T-helper 1 cell treated with Interleukin-12 subunit alpha and Interleukin-12 subunit beta and Interleukin-4 antibody, amounts not matched to agents 30 μg/mL and 1 μg/mL, for 36 hours (primary cell): ENCODE data around the gene VENTX.
A peak's percentile ranks its signal among the peaks of the same experiment; 100 is the strongest.
"Not testable (repeated sequence)": the region's sequence is repeated elsewhere in the genome, so short reads cannot be mapped to it uniquely, and the experiment has no call there.

Experiments
- H3K27ac Mint-ChIP-seq: one replicate; pipeline ENCODE4 v1.8.0; 2021; ENCODE audit warnings: mild to moderate bottlenecking, mixed read lengths
- H3K27me3 Mint-ChIP-seq: one replicate; pipeline ENCODE4 v1.8.0; 2021; ENCODE audit warnings: low read depth, mixed read lengths
- H3K36me3 Mint-ChIP-seq: one replicate; pipeline ENCODE4 v1.8.0; 2021; ENCODE audit warnings: low read depth, mixed read lengths
- H3K4me1 Mint-ChIP-seq: one replicate; pipeline ENCODE4 v1.8.0; 2021; ENCODE audit warnings: low read depth, mixed read lengths
- H3K4me3 Mint-ChIP-seq: one replicate; pipeline ENCODE4 v1.8.0; 2021; ENCODE audit warnings: mild to moderate bottlenecking, moderate library complexity, mixed read lengths
- H3K9me3 Mint-ChIP-seq: one replicate; pipeline ENCODE4 v1.8.0; 2021; ENCODE audit warnings: mixed read lengths

VENTX gene

DNA sequence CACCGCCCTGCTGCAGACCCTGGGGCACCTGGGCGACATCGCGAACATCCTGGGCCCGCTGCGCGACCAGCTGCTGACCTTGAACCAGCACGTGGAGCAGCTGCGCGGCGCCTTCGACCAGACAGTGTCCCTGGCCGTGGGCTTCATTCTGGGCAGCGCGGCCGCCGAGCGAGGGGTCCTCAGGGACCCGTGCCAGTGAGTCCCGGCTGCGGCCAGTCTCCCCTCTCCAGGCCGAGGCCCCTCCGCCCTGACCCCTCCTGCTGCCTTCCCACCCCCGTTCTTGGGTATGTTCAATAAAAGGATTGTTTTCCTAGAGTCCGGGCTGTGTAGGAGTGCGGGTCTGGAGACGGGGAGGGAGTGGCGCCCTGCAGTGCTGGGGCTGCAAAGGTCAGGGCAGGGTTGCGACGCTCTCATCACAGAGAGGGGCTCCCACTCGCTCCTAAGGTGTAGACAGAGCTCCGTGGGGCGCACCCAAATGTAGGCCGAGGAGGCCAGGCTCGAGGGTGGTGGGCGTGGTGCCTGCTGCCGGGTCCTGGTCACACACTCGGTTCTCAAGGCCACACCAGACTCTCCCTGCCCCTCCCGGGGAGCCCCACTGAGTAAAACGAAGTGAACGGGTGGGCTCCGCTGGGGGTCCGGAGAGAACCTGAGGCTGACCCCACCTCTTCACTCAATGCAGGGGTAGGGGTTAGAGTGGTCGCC lies 6.3 kb upstream of the VENTX start:
- Mint-ChIP-seq H3K27ac (no peak overlapping the region), H3K36me3 (no peaks in the 10 kb centered on the region), H3K27me3 (peaks cover 65% of the 10 kb centered on the region), H3K9me3 (no peaks in the 10 kb centered on the region), H3K4me1 (no peaks in the 10 kb centered on the region), H3K4me3 (no peak overlapping the region)

DNA sequence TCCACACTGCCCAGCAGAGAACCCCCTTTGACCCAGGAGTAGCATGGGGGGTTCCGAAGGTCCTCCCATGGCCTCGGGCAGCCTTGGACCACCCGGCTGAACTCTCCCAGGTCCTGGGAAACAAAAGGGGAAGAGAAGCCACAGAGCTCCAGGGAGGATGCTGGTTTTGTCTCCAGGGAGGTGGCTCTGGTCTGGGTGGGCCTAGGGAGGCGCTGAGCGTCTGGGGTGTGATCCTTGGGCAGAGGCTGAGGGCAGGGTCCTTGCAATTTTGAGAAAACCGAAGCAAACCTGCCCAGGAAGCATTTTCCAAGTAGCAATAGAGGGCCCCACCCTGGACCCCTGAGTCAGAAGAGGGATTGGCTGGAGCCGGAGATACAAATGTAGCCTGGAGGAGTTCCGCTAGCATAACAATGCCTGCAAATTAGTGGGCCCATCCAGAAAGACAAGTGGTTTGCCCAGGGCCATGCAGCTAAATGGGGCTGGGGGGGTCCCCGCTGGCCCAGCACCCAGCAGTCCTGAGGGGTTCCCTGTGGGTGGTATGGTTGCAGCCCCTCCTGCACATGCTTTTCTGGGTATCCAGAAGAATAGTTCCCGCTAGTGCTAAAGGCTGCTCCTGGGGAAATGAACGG lies 5.6 kb upstream of the VENTX start:
- Mint-ChIP-seq H3K27me3 (peaks cover 65% of the 10 kb centered on the region), H3K27ac (no peak overlapping the region), H3K36me3 (no peaks in the 10 kb centered on the region), H3K4me3 (no peak overlapping the region), H3K4me1 (no peaks in the 10 kb centered on the region), H3K9me3 (no peaks in the 10 kb centered on the region)

DNA sequence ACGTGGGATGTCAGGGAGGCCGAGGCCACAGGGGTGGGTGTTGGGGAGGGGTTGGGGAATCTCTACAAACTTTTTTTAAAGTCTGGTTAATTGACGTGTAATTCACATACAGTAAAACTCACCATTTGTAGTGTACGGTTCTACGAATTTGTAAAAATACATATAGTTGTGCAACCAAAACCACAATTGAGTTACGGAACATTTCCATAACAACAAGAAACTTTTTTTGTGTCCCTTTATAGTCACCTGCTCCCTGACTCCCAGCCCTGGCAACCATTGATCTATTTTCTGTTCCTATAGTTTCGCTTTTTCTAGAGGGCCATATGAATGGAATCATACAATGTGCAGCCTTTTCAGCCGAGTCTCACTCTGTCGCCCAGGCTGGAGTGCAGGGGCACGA lies 2.9 kb upstream of the VENTX start:
- H3K27ac Mint-ChIP-seq, H3K4me3 Mint-ChIP-seq, H3K9me3 Mint-ChIP-seq, H3K36me3 Mint-ChIP-seq, H3K4me1 Mint-ChIP-seq: not testable (repeated sequence)
- peaks cover 63% of the 10 kb centered on the region for H3K27me3 Mint-ChIP-seq

DNA sequence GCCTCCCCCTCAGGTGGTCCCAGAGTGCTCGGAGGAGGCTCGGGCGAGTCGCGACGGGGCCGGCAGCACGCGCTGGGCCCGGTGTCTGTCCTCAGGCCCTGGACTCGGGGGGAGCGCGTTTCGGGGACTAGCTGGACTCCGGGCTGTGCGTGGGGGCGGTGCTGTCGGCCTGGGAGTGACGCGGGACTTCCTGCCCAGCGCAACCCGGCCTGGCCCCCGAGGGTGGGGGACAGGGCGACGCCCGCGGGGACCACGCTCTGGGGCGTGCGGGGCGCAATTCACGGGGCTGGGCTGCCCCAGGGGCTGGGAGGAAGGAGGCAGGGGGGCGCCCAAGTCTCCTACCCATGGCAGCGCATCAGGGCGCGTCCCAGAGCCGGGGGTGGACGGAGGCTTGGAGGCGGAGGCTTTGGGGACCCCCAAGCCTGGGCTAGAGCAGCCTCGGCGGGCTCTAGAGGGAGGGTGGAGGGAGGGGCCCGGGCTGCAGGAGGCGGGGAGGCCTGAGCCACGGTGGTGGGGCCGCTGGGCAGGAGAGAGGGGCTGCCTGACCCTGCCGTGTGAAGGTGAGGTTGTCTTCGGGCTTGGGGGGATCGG lies 2.3 kb upstream of the VENTX start:
- no peaks in the 10 kb centered on the region for H3K36me3 Mint-ChIP-seq
- no peak overlapping the region for H3K4me3 Mint-ChIP-seq
- peaks cover 66% of the 10 kb centered on the region for H3K27me3 Mint-ChIP-seq
- H3K9me3 Mint-ChIP-seq = no peaks in the 10 kb centered on the region
- H3K27ac Mint-ChIP-seq = no peak overlapping the region
- no peaks in the 10 kb centered on the region for H3K4me1 Mint-ChIP-seq

DNA sequence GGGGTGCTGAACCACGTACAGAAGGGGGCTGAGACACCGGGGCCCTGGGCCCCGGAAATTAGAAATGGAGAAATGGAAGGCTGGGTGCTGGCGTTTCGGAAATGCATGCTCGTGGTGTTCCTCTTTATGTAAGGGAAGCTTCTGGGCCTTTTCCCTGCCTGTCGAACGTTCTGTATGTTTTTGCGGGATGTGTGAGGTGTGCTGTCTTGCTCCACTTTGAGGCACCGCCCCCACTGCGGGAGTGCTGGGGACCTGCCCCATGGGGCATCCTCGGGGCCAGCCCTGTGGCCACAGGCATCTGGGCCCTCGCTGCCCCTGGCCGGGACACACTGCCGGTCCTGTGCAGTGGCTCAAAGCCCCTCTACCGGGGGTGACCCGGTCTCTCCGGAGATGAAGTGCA lies 1.7 kb upstream of the VENTX start:
- peaks cover 70% of the 10 kb centered on the region for H3K27me3 Mint-ChIP-seq
- no peak overlapping the region for H3K27ac Mint-ChIP-seq
- peaks cover 2% of the 10 kb centered on the region for H3K4me1 Mint-ChIP-seq
- H3K4me3 Mint-ChIP-seq = no peak overlapping the region
- no peaks in the 10 kb centered on the region for H3K9me3 Mint-ChIP-seq
- H3K36me3 Mint-ChIP-seq = no peaks in the 10 kb centered on the region

DNA sequence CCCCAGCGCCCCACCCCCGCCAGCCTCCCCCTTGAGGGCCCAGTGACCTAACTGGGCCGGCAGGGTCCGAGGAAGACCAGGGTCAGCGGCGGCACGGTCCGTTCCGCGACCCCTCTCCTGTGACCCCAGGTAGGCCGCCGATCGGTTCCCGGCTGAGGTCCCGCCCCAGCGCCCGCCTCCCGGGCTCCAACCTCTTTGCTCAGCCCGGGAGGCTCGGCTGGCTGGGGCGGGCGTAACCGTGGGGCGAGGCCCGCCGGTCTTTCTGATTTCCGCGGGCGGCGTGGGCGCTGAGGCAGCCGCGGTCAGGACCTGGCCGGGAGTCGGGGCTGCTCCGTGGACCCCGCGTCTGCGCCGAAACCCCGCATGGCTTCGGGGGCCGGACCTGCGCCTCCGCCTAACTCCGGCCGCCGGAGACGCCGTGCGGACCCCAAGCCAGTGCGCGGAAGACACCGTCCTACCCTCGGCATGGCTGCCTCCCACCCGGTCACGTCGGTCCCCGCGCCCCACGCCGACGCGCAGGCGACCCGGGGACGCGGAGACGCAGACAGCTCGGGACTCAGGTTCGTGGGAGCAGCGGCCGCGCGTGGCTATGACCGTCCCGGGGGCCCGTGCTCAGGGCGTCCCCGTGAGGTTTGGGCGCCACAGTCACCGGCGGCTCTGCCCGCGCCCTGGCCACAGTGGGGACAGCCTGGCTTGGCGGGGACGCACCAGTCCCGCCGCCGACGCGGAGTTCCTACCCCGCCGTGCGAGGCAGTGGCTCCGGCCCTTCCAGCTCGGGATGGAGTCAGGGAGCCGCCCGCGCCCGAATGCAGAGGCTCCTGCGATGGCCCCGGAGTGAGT lies 1.0 kb upstream of the VENTX start:
- H3K4me3 Mint-ChIP-seq = no peak overlapping the region
- no peak overlapping the region for H3K27ac Mint-ChIP-seq
- H3K27me3 Mint-ChIP-seq = peaks cover 71% of the 10 kb centered on the region
- H3K9me3 Mint-ChIP-seq = no peaks in the 10 kb centered on the region
- no peaks in the 10 kb centered on the region for H3K36me3 Mint-ChIP-seq
- peaks cover 8% of the 10 kb centered on the region for H3K4me1 Mint-ChIP-seq

DNA sequence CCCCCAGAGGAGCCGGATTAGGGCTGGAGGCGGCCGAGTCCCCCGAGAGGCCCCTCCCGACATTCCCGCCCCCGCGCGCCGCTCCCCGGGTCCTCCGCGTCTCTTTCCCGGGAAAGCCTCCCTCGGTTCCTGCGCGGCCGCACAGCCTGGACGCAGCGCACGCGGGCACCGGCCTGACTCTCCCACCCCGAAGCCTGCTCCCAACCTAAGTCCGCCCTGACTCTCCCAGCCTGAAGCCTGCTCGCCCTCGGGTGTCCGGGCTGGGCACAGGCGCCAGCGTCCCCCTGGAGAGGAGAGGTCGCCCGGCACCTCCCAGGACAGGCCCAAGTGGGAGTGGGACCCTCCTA lies 441 bp upstream of the VENTX start:
- Mint-ChIP-seq H3K27me3 (peaks cover 69% of the 10 kb centered on the region), H3K4me3 (no peak overlapping the region), H3K9me3 (no peaks in the 10 kb centered on the region), H3K36me3 (no peaks in the 10 kb centered on the region), H3K4me1 (peaks cover 11% of the 10 kb centered on the region), H3K27ac (no peak overlapping the region)

DNA sequence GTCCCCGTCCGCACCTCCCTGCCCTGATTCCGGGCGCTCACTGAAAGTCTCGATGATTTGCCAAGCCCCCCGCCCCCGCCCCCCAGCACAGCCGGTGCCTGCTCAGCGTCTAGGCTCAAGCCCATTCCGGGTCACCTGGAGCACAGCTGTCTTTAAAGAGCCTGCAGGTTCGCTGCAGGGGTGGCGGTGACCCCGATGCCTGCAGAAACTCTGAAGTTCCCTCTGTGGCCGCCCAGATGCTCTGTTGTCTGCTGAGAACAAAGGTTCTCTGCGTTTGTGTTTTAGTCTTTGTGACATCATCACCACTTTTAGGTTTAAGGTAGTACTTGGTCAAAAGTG lies 780 bp downstream of the VENTX start:
- Mint-ChIP-seq H3K36me3 (no peaks in the 10 kb centered on the region), H3K9me3 (no peaks in the 10 kb centered on the region), H3K27me3 (peaks cover 64% of the 10 kb centered on the region), H3K4me1 (peaks cover 11% of the 10 kb centered on the region), H3K4me3 (no peak overlapping the region), H3K27ac (no peak overlapping the region)

DNA sequence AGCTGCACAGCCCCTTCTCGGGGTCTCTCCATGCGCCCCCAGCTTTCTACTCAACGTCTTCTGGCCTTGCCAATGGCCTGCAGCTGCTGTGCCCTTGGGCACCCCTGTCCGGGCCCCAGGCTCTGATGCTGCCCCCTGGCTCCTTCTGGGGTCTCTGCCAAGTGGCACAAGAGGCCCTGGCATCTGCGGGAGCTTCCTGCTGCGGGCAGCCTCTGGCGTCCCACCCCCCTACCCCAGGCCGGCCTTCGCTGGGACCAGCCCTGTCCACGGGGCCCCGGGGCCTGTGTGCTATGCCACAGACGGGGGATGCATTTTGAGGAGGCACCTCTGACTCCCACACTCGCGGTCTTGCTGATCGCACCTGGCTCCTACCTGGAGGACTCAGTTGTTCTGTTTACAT lies 2.3 kb downstream of the VENTX start:
- no peaks in the 10 kb centered on the region for H3K9me3 Mint-ChIP-seq
- no peak overlapping the region for H3K27ac Mint-ChIP-seq
- H3K4me3 Mint-ChIP-seq = no peak overlapping the region
- peaks cover 11% of the 10 kb centered on the region for H3K4me1 Mint-ChIP-seq
- no peaks in the 10 kb centered on the region for H3K36me3 Mint-ChIP-seq
- peaks cover 51% of the 10 kb centered on the region for H3K27me3 Mint-ChIP-seq

DNA sequence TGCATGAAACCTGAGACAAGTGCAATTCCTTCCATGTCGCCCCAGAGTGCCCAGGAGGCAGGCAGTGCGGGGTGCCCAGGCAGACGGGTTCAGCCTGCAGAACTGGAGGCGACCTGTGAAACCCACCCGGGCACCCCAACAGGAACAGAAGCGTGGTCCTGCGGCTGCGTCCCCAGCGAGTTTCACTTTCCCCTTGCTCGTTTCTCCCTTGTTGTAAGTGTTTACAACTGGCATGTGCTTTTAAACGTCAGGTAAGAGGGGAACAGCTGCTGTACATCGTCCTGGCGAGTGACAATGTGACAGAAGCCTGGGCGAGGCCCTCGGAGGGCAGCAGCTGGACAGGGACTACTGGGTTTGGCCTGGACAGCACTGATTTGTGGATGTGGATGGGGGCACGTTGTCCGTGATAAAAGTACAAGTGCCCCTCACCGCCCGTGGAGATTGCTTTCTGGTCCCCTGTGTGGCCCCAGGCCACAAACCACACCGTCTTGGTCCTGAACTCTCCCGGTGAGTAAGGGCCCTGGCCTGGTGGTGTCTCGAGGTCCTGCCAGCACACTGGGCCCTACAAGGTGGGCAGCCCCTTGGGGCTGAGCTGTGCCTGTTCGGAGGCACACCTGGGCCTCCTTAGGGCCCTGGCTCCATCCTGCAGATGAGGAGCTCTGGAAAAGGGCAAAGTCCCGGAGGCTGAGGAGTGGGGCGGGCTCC lies 4.0 kb downstream of the VENTX start:
- Mint-ChIP-seq H3K4me1 (peaks cover 11% of the 10 kb centered on the region), H3K4me3 (peak overlapping the region; percentile 66), H3K27me3 (peaks cover 44% of the 10 kb centered on the region), H3K27ac (no peak overlapping the region), H3K9me3 (no peaks in the 10 kb centered on the region), H3K36me3 (no peaks in the 10 kb centered on the region)

DNA sequence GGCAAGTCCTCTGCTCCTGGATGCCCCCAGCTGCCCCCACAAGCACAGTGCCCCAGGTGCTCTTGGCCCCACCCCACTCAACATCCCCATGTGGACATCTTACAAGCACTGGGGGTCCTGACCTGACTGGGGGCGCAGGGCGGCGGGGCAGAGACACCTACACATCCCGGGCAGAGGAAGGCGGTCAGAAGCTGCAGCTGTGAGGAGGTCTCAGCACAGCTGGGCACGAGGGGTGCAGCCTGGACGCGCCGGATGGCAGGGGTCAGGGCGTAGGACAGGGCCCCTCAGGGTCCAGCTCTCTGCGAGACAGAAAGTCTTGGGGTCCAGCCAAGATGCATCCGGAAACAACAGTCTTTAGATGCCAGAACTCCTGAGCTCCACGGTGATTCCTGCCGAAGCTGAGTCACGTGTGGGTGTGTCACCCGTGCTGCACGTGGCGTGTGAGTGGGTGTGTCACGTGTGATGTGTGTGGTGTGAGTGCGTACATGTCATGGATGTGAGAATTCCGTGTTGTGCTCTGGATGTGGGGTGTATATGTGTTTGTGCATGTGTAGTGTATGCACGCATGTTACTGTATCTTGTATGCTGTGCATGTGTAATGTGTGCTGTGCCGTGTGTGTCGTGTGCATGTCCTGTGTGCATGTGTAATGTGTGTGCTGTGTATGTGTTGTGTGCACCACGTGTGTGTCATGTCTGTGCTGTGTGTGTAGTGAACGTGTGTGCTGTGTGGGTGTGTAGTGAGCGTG lies 5.1 kb downstream of the VENTX start:
- H3K36me3 Mint-ChIP-seq = no peaks in the 10 kb centered on the region
- H3K9me3 Mint-ChIP-seq = no peaks in the 10 kb centered on the region
- peaks cover 14% of the 10 kb centered on the region for H3K4me1 Mint-ChIP-seq
- peak overlapping the region; percentile 37 for H3K4me3 Mint-ChIP-seq
- no peak overlapping the region for H3K27ac Mint-ChIP-seq
- H3K27me3 Mint-ChIP-seq = peaks cover 41% of the 10 kb centered on the region

DNA sequence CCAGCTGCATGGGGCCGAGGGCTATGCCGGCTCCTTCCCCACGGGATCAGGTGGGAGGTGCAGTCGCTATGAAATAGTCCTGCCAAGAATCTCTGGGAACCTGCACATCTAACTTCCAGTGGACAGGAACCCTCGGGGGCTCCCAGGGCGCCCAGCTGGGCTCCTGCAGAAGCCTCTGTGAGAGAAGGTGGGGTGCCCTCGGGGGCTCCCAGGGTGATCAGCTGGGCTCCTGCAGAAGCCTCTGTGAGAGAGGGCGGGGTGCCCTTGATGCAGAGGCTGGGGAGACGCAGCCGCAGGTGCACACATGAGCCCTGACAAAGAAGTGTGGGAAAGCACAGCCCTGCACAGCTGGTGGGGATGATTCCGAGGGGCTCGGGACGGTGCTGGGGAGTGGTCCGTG lies 5.9 kb downstream of the VENTX start:
- H3K27me3 Mint-ChIP-seq = peaks cover 37% of the 10 kb centered on the region
- H3K4me1 Mint-ChIP-seq = peaks cover 14% of the 10 kb centered on the region
- H3K36me3 Mint-ChIP-seq = no peaks in the 10 kb centered on the region
- H3K4me3 Mint-ChIP-seq = no peak overlapping the region
- H3K9me3 Mint-ChIP-seq = no peaks in the 10 kb centered on the region
- H3K27ac Mint-ChIP-seq = no peak overlapping the region

DNA sequence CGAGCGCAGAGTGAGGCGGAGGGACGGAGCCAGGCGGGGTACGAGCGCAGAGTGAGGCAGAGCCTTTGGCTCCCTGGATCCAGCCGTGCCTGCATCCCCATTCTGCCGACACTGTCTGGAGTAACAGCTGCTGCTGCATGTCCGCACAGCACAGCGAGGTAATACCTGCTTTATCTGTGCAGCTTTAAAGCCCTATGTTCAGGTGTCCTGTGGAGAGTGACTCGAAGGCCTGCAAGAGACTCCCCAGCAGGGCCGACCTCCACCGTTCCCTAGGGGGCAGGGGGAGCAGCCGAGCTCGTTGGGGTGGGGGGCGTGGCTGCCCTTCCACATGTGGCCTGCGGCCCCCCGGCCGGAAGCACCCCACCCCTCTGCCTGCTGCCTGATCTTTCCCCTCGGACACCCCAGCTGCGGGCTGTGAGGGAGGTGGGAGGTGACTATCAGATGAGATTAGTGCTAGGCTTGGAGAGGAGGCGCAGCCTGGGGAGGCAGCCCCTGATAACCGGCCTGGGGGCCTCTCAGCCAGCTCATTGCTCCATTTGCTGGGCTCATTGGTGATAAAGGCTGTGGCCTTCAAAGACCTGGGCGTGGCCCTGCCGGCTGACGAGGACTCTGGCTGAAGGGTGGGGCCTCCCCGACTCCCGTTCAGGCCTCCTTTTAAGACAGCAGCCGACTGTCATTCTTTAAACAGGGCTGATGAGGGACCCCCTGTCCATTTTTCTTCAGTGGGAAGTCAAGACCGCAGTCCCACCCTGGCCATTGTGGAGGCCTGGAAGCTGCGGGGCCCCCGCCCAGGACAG lies 8.0 kb downstream of the VENTX start:
- H3K36me3 Mint-ChIP-seq = no peaks in the 10 kb centered on the region
- peaks cover 21% of the 10 kb centered on the region for H3K27me3 Mint-ChIP-seq
- no peaks in the 10 kb centered on the region for H3K9me3 Mint-ChIP-seq
- H3K4me3 Mint-ChIP-seq = no peak overlapping the region
- peaks cover 14% of the 10 kb centered on the region for H3K4me1 Mint-ChIP-seq
- no peak overlapping the region for H3K27ac Mint-ChIP-seq
